IPS DF 4.7 (cell line): Measurements from ENCODE around the gene PARM1.
"Not testable (repeated sequence)": the region's sequence is repeated elsewhere in the genome, so short reads cannot be mapped to it uniquely, and the experiment has no call there.

Source experiments
- DNase-seq: peaks from one replicate; pipeline ENCODE4 v3.0.0-alpha.2; 2013; ENCODE audit warnings: low spot score; ENCODE audit errors: extremely low read depth

The PARM1 gene

DNA sequence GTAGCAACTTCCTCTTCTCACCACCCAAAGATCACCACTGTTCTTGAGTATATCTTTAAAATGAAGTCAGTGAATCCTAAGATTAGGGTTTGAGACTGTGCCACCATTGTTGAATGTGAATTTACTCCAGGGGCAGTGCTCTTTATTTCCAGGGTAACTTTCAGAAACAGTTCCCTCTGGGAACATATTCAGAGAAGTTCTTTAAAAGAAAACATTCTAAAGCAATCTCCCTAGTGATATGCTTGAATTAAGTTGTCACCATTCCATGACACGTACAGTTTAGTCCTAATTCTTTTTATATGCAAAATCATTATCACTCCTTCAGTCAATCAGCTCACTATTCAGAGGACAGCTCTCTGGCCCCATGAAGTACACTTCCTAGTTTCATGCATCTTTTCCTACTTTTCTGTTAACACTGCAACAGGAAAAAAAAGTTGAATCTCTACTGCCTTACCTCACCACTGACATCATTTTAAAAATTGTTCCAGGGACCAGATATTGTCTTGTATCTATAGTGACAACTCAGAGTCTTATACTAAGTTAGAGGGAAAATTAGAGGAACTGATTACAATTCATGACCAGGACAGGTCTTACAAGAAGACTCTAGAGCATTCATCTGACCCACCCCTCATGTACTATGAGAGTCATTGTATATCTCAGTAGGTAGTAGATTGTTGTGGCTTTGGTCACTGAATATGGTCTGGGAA, 49.8 kb downstream of the PARM1 start:
- DNase-seq = no peak

DNA sequence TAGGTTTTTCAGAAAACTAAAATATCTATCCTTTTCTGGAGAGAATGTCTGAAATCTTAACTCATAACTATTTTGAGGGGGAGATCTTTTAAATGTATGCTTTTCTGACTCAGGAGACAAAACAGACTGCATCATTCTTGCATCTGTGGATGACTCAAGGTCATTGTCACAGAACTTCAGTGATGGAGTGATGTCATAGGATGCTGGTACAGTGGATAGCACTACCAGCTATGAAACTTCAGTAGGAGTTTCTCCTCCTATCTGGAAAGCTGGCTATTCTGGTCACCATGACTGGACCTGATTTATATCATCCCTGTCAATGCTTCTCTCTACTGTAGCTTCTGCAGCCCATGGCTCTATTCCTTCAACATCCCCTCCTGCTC, 50.3 kb downstream of the PARM1 start:
- no peak for DNase-seq

DNA sequence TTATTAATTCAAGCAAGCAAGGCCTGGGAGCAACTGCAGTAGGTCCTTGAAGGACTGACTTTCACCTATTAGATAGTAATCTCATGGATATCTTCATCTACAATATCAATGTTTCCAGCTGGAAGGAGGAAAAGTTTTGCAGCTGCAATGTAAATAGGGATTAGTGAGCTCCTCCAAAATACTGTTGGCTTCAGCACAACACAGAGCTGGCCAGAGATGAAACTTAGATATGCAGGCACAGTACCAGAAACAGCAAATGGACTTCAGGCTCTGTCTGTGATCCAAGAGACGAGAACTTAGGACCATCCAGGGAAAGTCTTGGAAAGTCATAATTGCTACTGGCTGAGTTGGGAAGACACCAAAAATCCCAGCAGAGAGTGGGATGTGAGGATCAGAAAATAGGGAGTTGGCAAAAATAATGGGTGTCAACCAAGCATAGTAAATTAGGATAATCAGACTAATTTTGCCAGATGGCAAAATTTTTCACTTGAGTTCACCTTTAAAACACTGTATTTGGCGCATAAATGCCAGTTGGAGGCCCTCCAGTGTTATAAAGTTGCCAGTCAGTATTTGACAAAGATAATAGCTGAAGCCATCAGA, 57.5 kb downstream of the PARM1 start:
- DNase-seq = no peak

DNA sequence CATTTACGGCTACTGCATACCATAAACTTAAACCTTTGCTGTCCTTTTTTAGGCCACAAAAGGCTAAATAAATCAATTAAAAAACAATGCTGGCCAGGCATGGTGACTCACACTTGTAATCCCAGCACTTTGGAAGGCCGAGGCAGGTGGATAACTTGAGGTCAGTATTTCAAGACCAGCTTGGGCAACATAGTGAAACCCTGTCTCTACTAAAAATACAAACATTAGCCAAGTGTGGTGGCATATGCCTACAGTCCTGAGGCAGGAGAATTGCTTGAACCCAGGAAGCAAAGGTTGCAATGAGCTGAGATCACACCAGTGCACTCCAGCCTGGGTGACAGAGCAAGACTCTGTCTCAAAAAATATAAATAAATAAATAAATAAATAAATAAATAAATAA, 61.5 kb downstream of the PARM1 start:
- DNase-seq = not testable (repeated sequence)

DNA sequence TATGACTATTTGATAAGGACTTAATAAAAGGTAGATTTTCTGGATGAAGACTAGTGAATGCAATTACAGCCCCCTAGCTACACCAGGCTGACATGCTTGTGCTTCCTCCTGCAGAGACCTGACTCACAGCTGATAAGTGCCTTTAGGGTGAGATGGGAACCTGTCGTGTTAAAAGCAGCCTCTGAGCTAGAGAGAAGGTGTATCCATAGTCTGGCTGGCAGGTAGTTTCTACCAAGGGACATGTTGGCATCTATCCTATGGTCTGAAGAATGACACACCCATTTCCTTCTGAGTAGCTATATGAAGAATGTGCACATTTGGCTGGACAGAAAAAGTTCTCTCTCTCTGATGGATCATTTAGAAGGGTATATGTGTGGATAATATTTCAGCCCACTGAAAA, 64.1 kb downstream of the PARM1 start:
- no peak for DNase-seq

DNA sequence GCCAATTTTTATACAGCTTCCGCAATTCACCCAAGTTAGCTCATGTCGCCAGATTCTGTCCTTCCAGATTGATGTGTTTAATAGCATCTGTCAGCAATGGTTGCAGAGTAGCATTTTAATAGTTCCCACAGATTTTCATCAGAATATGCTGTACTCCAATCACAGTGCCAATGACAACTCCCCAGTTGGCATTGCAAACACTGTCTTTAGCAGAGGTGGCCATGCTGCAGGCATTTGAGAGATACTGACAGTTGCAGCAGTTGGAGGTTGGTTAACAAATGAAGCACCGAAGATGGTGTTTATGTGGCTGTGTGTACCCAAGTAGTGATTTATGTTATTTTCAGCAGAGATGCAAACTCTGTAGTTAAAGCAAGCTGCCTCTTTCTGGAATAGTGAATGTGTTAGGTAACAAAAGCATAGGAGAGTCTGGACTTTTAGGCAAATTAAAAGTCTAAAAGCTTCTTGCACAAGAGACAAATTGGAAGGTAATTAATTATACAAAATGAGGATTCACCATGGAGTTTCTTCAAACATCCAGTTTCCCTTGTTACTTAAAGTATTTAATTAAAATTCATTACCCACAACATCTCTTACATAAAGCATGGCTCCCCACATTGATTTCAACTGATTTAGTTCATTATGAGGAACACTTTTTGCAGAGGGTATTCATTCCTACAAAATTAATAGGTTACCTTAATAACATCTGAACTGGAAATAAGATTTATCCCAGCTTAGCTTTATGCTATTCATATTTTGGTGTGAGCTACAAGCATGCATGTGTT, 65.2 kb downstream of the PARM1 start:
- no peak for DNase-seq

DNA sequence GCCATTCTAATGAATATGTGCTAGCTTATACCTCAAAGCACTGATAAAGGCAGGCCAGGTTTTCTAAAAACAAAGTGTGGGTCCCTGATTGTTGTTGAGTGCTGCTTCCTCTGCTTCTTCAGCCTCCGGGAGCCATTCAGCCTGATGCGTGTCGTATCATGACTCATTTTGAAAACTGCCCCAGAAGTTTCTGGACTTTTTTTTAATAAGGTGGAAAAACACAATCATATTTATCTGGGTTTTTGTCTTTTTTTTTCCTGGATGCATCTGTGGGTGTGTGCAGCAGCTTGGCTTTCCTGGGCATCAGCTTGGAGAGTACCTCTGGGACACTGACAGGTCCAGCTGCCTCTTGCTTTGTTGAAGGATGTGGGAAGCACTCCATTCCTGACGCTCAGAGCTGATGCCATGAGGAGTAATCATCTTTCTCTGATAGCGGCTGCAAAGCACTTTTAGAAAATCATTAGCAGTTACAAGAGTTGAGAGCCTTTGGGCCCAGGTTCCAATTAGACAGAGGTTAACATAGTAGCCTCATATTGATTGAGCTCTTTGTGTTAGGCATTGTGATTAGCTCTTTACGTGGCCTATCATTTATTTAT, 66.9 kb downstream of the PARM1 start:
- no peak for DNase-seq

DNA sequence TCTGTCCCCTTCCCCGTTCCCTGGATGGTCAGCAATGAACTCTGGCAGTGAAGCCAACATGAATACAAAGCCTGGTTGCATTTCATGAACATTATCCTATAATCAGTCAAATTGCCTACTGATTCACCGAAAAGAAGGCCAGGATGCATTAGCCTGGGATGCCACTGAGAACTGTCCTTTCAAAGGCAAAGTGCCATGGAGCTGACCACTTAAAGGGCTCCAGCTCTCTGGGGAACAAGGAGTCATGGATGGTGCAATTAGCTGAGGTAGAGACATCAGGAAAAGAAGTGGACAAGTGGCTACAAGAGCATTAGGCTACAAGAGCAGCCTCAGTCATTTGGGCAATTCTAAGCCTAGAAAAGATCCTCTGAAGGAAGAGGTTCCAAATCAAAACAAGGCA, 69.0 kb downstream of the PARM1 start:
- DNase-seq = no peak

DNA sequence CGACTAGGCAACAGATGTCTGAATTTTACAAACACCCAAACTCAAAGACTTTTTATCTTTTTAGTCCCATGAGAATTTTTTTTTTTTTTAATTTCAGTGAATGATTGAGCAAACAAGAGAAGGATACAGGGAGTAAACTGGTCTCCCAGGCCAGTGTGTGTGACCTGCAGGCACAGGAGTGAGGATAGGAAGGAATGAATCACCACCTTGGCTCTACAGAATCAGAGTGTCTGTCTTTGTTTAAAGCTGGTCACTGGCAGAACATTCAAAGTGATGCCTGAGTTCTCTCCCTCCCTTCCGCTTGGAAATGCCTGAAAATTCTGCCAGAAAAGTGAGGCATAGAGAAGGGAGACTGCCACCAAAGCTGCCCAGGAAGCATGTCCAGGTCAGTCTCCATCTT, 69.5 kb downstream of the PARM1 start:
- DNase-seq = no peak

DNA sequence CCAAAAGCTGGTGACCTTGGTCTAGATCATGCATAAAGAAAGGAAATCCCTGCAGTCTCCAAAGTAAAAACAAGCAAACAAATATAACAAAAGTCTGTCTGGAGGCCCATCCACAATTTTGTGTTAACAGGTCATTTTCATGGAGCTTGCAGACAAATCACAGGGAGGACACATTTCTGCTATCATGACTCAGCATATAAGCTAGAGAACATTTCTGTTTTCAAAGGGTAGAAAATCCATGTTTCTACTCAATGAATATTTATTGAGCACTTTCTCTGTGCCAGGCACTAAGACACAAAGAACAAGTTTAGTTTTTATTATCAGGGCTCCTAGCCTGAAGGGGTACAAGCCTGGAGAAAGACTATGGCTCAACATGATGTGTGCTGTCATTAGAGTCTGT, 71.1 kb downstream of the PARM1 start:
- no peak for DNase-seq

DNA sequence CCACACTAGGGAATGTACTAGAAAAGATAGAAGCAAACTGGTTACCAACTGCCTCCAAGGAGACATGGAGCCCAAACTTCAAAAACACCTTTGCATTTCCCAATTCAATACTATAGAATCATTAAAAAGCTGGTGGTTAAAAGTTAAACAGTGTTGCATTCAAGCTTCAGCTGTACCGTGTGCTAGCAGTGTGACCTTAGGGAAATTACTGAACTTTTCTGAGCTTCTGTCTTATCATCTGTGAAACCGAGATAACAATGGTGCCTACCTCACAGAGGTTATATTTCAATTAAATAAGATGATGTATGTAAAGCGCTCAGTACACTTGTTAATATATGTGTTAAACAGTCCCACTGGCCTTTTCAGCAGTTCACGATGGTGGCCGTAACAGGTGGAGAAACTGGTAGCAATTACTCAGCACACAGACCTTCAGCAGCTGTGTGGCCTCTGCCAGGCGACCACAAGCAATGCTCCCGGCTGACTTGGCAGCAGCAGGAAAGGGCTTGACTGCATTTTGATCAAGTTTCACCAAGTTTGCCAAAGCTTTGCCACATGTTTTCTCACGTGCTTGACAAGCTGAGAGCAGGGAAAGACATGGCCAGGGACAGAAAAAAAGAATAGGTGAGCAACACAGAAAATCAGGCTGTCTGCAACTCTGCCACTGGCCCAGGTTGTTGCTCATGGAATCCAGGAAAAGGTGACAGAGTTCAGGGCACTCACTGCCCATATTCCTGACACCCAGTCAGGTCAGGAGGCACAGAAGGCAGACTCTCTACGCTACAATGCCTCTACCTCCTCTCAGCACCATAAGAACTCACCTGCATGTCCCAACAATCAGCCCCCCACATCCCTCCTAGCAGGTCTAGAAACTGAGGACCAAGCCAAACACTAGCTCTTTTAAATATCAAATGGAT, 72.1 kb downstream of the PARM1 start:
- no peak for DNase-seq

DNA sequence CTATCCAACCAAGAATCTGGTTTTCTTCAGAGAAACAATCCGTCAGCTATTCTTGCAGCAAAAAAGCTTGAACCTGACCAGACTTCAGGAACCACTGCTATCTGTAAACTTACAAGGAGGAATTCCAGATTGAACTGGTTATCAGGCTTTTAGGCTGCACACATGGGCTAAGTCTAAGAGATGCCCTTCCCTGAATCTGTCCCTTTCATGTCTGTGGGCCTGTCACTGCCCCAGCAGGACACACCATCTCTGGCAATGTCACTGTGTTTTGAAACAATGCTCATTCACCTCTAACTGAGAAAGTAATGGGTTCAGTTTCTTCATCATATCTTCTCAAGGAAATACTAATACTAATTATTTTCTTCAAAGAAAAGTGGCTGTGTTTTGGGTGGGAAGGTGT, 72.8 kb downstream of the PARM1 start:
- no peak for DNase-seq

DNA sequence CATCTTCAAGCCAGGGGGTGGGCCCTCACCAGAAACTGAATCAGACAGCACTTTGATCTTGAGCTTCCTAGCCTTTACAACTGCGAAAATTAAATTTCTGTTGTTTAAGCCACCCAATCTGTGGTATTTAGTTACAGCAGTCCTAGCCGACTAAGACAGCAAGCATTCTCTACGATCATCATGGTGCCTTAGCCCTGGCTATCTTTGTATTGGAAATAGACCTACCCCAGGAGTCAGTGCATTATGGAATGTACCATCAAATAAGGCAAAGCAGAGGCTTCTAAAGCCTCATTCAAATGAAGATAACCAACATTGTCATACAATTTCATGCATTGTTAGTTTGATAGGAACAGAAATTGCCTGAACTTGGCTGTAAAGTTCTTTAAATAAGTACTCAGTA, 75.0 kb downstream of the PARM1 start:
- peak; percentile 22 for DNase-seq

DNA sequence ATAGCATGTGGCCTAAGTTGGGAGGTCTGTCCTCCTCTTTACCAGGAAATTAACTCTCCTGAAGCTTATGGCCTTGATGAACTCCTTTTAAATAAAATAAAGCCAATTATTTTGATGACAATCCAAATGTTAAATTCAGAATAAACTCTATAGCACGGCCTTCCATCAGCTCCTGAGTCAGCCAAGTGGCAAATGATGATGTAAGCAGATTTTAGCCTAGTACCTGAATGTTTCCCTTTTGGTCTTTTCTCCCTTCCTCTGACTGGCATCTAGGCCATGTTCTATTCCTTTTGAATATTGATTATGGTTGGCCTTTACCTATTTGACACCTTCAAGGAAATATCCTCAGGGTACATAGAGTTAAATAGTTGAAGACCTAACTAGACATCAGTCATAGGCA, 76.2 kb downstream of the PARM1 start:
- no peak for DNase-seq

DNA sequence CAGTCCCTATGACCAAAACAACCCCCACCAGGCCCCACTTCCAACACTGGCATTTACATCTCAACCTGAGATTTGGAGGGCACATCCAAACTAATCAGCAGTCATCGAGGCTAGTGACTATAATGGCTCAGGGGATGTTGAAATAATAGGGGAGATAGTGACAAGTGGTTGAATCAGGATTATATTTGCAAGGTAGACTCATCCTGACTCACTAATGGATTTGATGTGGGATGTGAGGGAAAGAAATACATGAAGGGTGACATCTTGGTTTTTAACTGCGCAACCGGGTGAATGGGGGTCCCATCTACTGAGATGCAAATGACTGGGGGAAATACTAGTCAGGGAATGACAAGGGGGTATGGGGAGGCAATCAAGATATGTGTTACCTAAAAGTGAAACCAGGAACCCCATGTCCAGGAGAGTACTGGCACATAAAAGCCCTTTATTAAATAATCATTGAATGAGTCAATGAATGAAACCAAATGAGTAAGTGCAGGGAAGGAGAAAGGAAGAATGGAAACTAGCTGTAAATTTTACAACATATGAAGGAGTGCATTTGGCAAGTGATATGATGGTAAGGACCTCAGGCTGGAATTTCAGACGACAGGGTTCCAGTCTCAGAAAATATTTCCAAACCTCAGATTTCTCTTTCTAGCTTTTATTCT, 78.3 kb downstream of the PARM1 start:
- no peak for DNase-seq

DNA sequence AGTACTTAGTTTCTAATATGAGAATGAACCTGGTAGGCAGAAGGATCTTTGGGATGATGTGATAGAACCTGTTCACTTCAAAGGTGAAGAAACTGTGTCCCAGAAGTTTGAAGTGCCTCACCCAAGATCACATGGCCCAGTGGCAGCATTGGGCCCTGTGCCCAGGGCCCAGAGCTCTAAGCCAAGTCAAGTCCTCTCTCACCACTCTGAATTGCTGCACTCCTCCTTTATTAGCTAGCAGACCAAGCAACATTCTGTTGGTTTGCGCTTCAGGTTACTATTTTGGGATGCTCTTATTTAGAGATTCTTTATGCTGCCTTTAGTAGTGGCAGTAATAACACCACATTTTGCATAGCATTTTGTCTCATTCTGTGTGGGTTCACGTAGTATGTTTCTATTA, 82.7 kb downstream of the PARM1 start:
- DNase-seq = no peak

DNA sequence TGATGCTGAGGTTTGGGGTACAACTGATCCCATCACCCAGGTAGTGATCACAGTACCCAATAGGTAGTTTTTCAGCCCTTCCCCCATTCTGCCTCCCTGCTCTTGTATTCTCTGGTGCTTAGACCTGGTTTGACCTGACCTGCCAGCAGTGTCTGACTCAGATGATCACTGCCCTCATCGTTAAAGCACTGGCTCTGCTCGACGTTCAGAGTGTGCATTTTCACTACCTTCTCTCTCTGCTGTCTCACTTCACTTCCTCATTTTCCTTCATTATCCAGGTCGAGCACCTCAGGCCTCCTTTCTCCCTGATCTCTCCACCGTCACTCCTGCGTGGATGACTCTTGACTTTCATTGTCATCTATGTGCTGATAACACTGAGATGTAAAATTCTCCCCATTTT, 83.6 kb downstream of the PARM1 start:
- DNase-seq = no peak

DNA sequence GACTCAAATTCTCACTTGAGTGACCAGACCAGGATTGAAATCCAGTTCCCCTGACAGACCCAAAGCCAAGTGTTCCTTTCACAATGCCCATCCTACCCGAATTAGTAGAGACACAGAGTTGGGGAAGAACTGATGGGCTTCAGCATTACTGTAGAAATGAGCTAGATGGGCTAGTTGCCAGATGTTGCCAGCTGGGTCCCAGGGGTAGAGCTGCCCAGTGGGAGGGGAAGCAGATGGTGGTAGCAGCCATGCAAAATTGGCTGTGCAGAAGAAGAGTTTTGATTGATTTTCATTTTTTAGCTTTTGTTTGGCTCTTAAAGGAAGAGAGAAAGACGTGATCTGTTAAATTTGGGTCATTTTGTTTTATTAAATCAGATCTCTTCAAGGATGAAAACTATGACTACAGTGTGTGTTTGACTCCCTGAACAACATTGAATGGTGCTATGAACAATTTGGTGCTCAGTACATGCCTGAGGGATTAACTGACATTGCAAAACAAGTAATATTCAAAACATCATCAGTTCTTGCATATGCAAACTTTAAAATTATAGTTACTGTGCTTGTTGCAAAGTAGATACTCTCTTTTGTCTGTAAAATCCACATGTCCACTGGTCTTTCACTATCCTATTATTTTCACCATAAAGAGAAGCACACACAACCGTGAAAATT, 86.0 kb downstream of the PARM1 start:
- DNase-seq = no peak

DNA sequence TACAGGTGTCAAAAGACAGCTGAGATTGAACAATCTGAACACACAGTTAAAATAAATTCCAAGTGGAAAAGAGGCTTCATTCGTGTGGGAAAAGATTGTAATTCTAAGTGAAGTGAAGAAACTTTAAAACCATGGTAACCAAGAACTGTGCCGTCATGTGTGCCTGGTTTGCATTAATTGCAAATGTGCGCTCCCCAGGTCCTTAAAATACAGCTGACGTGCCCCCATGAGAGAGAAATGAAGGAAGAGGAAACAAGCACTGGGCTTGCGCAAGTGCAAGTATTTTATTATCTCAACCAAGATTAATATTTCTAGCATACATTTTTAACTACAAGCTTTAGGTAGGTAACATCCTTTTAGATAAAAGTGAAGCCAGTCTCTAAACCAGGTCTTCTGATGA, 92.5 kb downstream of the PARM1 start:
- no peak for DNase-seq

DNA sequence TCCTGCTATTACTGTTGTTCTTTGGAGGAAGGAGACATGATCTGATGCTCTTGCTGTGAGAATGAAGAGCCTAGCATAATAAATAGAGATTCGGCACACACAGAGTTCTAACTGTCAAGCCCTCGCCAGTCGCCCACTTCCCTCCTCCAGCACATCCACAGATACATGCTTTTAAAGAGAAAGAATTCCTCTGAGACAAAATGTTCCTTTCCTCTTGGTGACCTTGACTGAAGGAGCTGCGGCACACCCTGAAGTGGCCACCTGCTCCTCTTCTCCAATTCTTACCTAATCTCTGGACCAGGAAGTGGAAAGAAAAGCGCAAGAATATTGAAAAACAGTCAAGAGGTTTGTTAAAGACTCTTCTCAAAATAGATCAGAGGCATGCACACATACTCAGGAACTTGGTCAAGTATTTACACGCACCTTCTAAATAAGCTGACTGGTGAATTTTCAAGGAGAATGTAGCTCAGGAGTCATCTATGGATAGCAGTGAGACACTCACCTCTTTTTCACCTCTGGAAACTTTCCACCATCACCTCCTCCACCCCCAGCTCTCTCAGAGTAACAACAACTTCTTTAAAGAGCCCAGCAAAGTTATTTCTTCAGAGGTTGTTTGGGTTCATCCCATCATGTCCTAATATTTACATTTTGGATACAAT, 95.4 kb downstream of the PARM1 start:
- no peak for DNase-seq
